Body of pancreas (tissue), 4 donors: Measurements from ENCODE around the gene TNRC18. TPM values are rescaled to one million over a fixed set of nuclear protein-coding genes. Genes with fewer than 3 reads are reported as not detected.

Experiments
- ATAC-seq: fragments of 150-250 bp; one replicate; pipeline ENCODE4 v1.9.1; 2016
- DNase-seq, 4 donors: peaks; one replicate each; pipeline ENCODE4 v3.0.0-alpha.2; 2019
- H3K27ac ChIP-seq, 4 donors: fragments of 200-600 bp; sonication (generic); 1 replicate in 3 of 4; 2 replicates in 1 of 4; pipeline versions ENCODE4 v1.5.1 to v1.6.1; 2016 to 2019; ENCODE audit warnings: mild to moderate bottlenecking in 1 of 4, mixed read lengths in 1 of 4, moderate library complexity in 1 of 4
- H3K27me3 ChIP-seq, 2 donors: fragments of 200-600 bp; sonication (generic); one replicate each; pipeline ENCODE4 v1.6.0; 2016; ENCODE audit warnings: mild to moderate bottlenecking in 1 of 2
- H3K36me3 ChIP-seq, 2 donors: fragments of 200-600 bp; sonication (generic); replicated peaks in 1 of 2; 2 replicates each; pipeline ENCODE4 v1.5.1; 2016; ENCODE audit warnings: low read depth in 2 of 2; ENCODE audit not compliant: insufficient read depth in 1 of 2
- H3K4me1 ChIP-seq: fragments of 200-600 bp; sonication (generic); one replicate; pipeline ENCODE4 v1.6.0; 2016
- H3K4me3 ChIP-seq, 2 donors: fragments of 200-600 bp; sonication (generic); 1 replicate in 1 of 2; 2 replicates in 1 of 2; pipeline ENCODE4 v1.5.1; 2016 to 2019
- H3K9me3 ChIP-seq, 3 donors: fragments of 200-600 bp; sonication (generic); 1 replicate in 2 of 3; 2 replicates in 1 of 3; pipeline ENCODE4 v1.5.1; 2016
- CTCF ChIP-seq, 7 experiments: fragments of 450-650 bp in 4 of 7; fragments of 200-600 bp in 3 of 7; sonication (generic) in 3 of 7; IDR thresholded peaks; one replicate each; pipeline ENCODE4 v1.5.1; 2016 to 2019; ENCODE audit warnings: antibody characterized with exemption in 7 of 7
- POLR2A ChIP-seq, 3 donors: fragments of 450-650 bp; IDR thresholded peaks; one replicate each; pipeline ENCODE4 v1.6.1; 2016; ENCODE audit warnings: antibody characterized with exemption in 3 of 3, mild to moderate bottlenecking in 2 of 3
- WGBS, 2 donors: methylation state at CpG; one replicate each; pipeline ENCODE4 v1.1.5; 2017; 5-methylcytosine and 5-hydroxymethylcytosine counted together
- intact Hi-C: fragments of 100-400 bp; cut with DNase I; formaldehyde crosslinking; loops from one replicate; pipeline ENCODE4 v1.15.1; 2023
- total RNA-seq, 2 donors: library from RNA; depleted of rRNA; stranded (reverse); fragments of >200 nt; gene quantifications; one replicate each; pipeline ENCODE4 v1.1.0, GENCODE V29; 2016

TNRC18 gene
- total RNA-seq, 2 donors from 2014 or later = 87.9 to 201 TPM

- Histone ChIP-seq H3K4me1 (no peaks in the 10 kb centered on the region), H3K4me3 (no peak overlapping the region), H3K9me3 (no peaks in the 10 kb centered on the region), H3K27ac (no peak overlapping the region), H3K27me3 (no peaks in the 10 kb centered on the region), H3K36me3 (no peaks in the 10 kb centered on the region)
- no peak for ATAC-seq
- DNase-seq = no peak
- intact Hi-C loops = no loop called here
- WGBS, 2 donors = 90 to 95% methylated on average over 2 to 3 of the region's 3 CpGs
- TF ChIP-seq POLR2A (IDR thresholded peaks at IDR 0.05) = no peak
- no peak for TF ChIP-seq CTCF (IDR thresholded peaks at IDR 0.05)
Measured at GRCh38 chr7:5439209-5439571, 15.6 kb upstream of the TNRC18 start.

GRCh38 chr7:5437987-5438386 is 14.4 kb upstream of the TNRC18 start:
- intact Hi-C loops = no loop called here
- WGBS, 2 donors = 88 to 94% methylated on average over 3 to 5 of the region's 5 CpGs
- ATAC-seq (no peak), DNase-seq (no peak)
- H3K36me3 ChIP-seq = no peaks in the 10 kb centered on the region
- no peak overlapping the region for H3K27ac ChIP-seq
- no peaks in the 10 kb centered on the region for H3K27me3 ChIP-seq
- no peak for TF ChIP-seq CTCF (IDR thresholded peaks at IDR 0.05)
- H3K9me3 ChIP-seq = no peaks in the 10 kb centered on the region
- H3K4me3 ChIP-seq = no peak overlapping the region
- no peaks in the 10 kb centered on the region for H3K4me1 ChIP-seq

GRCh38 chr7:5437348-5437892 is 13.8 kb upstream of the TNRC18 start:
- ATAC-seq (no peak), DNase-seq (no peak)
- intact Hi-C loops = no loop called here
- H3K9me3 ChIP-seq = no peaks in the 10 kb centered on the region
- no peak overlapping the region for H3K27ac ChIP-seq
- no peaks in the 10 kb centered on the region for H3K4me1 ChIP-seq
- no peak for TF ChIP-seq CTCF (IDR thresholded peaks at IDR 0.05)
- TF ChIP-seq POLR2A (IDR thresholded peaks at IDR 0.05) = no peak
- no peaks in the 10 kb centered on the region for H3K36me3 ChIP-seq
- H3K4me3 ChIP-seq = no peak overlapping the region
- 96 to 98% methylated on average over 6 of the region's 6 CpGs for WGBS, 2 donors
- no peaks in the 10 kb centered on the region for H3K27me3 ChIP-seq

- Histone ChIP-seq H3K27ac (no peak overlapping the region), H3K9me3 (no peaks in the 10 kb centered on the region), H3K36me3 (no peaks in the 10 kb centered on the region), H3K4me1 (no peaks in the 10 kb centered on the region), H3K27me3 (no peaks in the 10 kb centered on the region), H3K4me3 (no peak overlapping the region)
- DNase-seq = no peak
- 91 to 98% methylated on average over 5 of the region's 5 CpGs for WGBS, 2 donors
- TF ChIP-seq CTCF (IDR thresholded peaks at IDR 0.05) (no peak), POLR2A (IDR thresholded peaks at IDR 0.05) (no peak)
- intact Hi-C loops = no loop called here
- ATAC-seq = no peak
Measured at GRCh38 chr7:5436003-5436678, 12.5 kb upstream of the TNRC18 start.
